HG02798 (cell line): ENCODE measurements around the gene PLCL2.
"Not testable (repeated sequence)": the region's sequence is repeated elsewhere in the genome, so short reads cannot be mapped to it uniquely, and the experiment has no call there.

Source experiments
- ATAC-seq: cut with Tn5 transposase; IDR thresholded peaks from one replicate; pipeline ENCODE4 v1.9.1; 2021; ENCODE audit warnings: mild to moderate bottlenecking; ENCODE audit not compliant: unreplicated experiment, poor library complexity

Gene PLCL2

GRCh38 chr3:16944356-16944755, 59.6 kb downstream of the PLCL2 start:
- ATAC-seq, result no peak

- ATAC-seq, result no peak
Observed at GRCh38 chr3:16945330-16945729, 60.6 kb downstream of the PLCL2 start.

GRCh38 chr3:16950282-16950681, 65.5 kb downstream of the PLCL2 start:
- no peak for ATAC-seq

- no peak for ATAC-seq
Observed at GRCh38 chr3:16950845-16951244, 66.1 kb downstream of the PLCL2 start.

GRCh38 chr3:16957852-16958251, 73.1 kb downstream of the PLCL2 start:
- ATAC-seq, result not testable (repeated sequence)

GRCh38 chr3:16960125-16960524, 75.4 kb downstream of the PLCL2 start:
- ATAC-seq, result no peak

GRCh38 chr3:16961621-16962205, 77.0 kb downstream of the PLCL2 start:
- no peak for ATAC-seq

- ATAC-seq, result no peak
Observed at GRCh38 chr3:16975083-16975482, 90.3 kb downstream of the PLCL2 start.

- no peak for ATAC-seq
Observed at GRCh38 chr3:16978234-16978920, 93.6 kb downstream of the PLCL2 start.

- ATAC-seq, result no peak
Observed at GRCh38 chr3:16978921-16979271, 94.1 kb downstream of the PLCL2 start.

- ATAC-seq, result not testable (repeated sequence)
Observed at GRCh38 chr3:16979769-16980515, 95.2 kb downstream of the PLCL2 start.

GRCh38 chr3:16980526-16980925, 95.8 kb downstream of the PLCL2 start:
- ATAC-seq, result not testable (repeated sequence)

GRCh38 chr3:16982460-16982859, 97.7 kb downstream of the PLCL2 start:
- ATAC-seq, result no peak

- ATAC-seq, result no peak
Observed at GRCh38 chr3:16985608-16986007, 100.9 kb downstream of the PLCL2 start.

- no peak for ATAC-seq
Observed at GRCh38 chr3:16987141-16987540, 102.4 kb downstream of the PLCL2 start.

- no peak for ATAC-seq
Observed at GRCh38 chr3:16990163-16990562, 105.4 kb downstream of the PLCL2 start.

GRCh38 chr3:16992198-16992597, 107.4 kb downstream of the PLCL2 start:
- ATAC-seq, result no peak

- no peak for ATAC-seq
Observed at GRCh38 chr3:16993227-16993626, 108.5 kb downstream of the PLCL2 start.

GRCh38 chr3:16994854-16995525, 110.2 kb downstream of the PLCL2 start:
- ATAC-seq, result no peak

GRCh38 chr3:16995601-16996000, 110.8 kb downstream of the PLCL2 start:
- ATAC-seq, result no peak
